Transverse colon (tissue), 4 donors: ENCODE data around the gene GEN1.

ENCODE experiments used
- CTCF ChIP-seq, 5 experiments: fragments of 200-600 bp in 3 of 5; fragments of 450-650 bp in 2 of 5; sonication (generic) in 3 of 5; IDR thresholded peaks; 1 replicate in 2 of 5; 2 replicates in 3 of 5; pipeline ENCODE4 v1.5.1; 2016 to 2017; ENCODE audit warnings: antibody characterized with exemption in 5 of 5, inconsistent platforms in 3 of 5, mild to moderate bottlenecking in 2 of 5, moderate library complexity in 1 of 5
- EP300 ChIP-seq: sonication (generic); formaldehyde crosslinking; IDR thresholded peaks from one replicate; pipeline ENCODE4 v1.6.1; 2017; ENCODE audit warnings: antibody characterized with exemption, low read depth
- POLR2A ChIP-seq: fragments of 450-650 bp; IDR thresholded peaks from one replicate; pipeline ENCODE4 v1.6.1; 2016; ENCODE audit warnings: antibody characterized with exemption, mild to moderate bottlenecking, moderate library complexity
- POLR2AphosphoS5 ChIP-seq, 3 donors: sonication (generic); formaldehyde crosslinking; IDR thresholded peaks; one replicate each; pipeline ENCODE4 v1.6.1; 2016; ENCODE audit warnings: antibody characterized with exemption in 3 of 3

- no peak for TF ChIP-seq CTCF (IDR thresholded peaks at IDR 0.05)
- TF ChIP-seq POLR2AphosphoS5 (IDR thresholded peaks at IDR 0.05) = no peak
- no peak for TF ChIP-seq EP300
- TF ChIP-seq POLR2A = no peak
Measured at GRCh38 chr2:17799301-17800120, 45.6 kb downstream of the GEN1 start.
